ENCODE data around the gene MATCAP1. TPM values are rescaled to one million over a fixed set of nuclear protein-coding genes. Genes with fewer than 3 reads are reported as not detected.

Gene MATCAP1
- total RNA-seq, 4 donors from 2014 or later: 10.1 to 36.9 (median 12.5) TPM

GRCh38 chr16:67199808-67200198 lies 16.0 kb upstream of the MATCAP1 start:
- TF ChIP-seq, protein P1, sequence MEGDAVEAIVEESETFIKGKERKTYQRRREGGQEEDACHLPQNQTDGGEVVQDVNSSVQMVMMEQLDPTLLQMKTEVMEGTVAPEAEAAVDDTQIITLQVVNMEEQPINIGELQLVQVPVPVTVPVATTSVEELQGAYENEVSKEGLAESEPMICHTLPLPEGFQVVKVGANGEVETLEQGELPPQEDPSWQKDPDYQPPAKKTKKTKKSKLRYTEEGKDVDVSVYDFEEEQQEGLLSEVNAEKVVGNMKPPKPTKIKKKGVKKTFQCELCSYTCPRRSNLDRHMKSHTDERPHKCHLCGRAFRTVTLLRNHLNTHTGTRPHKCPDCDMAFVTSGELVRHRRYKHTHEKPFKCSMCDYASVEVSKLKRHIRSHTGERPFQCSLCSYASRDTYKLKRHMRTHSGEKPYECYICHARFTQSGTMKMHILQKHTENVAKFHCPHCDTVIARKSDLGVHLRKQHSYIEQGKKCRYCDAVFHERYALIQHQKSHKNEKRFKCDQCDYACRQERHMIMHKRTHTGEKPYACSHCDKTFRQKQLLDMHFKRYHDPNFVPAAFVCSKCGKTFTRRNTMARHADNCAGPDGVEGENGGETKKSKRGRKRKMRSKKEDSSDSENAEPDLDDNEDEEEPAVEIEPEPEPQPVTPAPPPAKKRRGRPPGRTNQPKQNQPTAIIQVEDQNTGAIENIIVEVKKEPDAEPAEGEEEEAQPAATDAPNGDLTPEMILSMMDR (IDR thresholded peaks at IDR 0.05; ENCODE audit: low read depth): no peak

GRCh38 chr16:67199011-67199807 lies 15.4 kb upstream of the MATCAP1 start, which contains the start of gene ELMO3:
Gene ELMO3, plus strand, starts transcription at chr16:67199131. Its CDS starts 196 bp downstream, at chr16:67199327.
- TF ChIP-seq, protein P1 (IDR thresholded peaks at IDR 0.05; ENCODE audit: low read depth): no peak

- TF ChIP-seq, protein P1 (IDR thresholded peaks at IDR 0.05; ENCODE audit: low read depth): no peak
These were observed 14.5 kb upstream of the MATCAP1 start for GRCh38 chr16:67198238-67198734.

GRCh38 chr16:67197704-67198103 lies 13.9 kb upstream of the MATCAP1 start:
- TF ChIP-seq, protein P1 (IDR thresholded peaks at IDR 0.05; ENCODE audit: low read depth): no peak

DNA sequence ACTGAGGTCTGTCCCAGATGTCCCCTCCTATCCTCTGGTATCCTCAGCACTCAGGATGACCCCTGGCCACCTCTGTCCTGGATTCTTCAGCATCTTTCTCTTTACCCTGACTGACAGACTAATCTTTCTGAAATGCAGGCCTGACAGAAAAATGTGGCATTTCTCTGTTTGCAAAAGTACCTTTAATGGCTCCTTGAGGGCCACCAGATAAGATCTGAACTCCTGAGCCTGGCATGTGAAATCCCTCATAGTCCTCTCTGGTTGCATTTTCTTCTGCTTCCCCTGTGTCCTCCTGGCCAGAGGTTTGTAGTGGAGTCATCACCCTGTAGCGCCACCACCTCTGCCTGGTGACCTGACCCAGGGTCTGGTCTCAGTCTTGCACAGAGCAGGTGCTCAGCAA lies 13.1 kb upstream of the MATCAP1 start:
- TF ChIP-seq, protein P1 (IDR thresholded peaks at IDR 0.05; ENCODE audit: low read depth): no peak

DNA sequence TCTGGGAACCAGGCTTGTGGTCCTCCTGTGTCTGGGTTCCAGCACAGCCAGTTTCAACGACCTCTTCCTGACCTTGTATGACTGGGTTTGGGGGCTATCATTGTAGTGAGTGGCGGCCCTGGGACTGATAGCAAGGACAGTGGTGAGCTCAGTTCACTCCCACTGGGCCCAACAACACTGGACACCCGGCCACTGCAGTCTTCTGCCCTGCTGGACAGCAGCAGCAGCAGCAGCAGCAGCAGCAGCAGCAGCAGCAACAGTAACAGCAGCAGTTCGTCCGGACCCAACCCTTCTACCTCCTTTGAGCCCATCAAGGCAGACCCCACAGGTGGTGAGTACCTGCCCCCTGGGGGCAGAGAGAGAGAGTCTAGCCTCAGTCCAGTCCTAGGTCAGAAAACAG lies 11.9 kb upstream of the MATCAP1 start:
- TF ChIP-seq, protein P1 (IDR thresholded peaks at IDR 0.05; ENCODE audit: low read depth): no peak

DNA sequence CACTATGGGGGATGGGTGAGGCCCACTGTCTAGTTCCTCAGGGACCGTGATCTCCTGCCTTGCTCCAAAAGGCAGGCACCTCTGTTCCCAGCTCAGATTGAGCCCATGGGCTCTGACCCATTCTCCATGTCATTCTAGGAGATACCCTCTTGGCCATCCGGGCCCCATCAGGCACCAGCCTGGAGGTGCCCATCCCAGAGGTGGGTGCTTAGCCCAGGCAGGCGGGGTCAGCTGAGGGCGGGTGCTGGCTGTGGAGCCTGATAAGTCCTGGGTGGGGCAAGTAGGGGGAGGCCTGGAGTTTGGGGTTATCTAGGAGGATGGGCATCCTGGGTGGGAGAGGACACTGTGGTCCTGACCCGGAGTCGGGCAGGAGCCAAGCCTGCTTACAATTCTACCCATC lies 10.5 kb upstream of the MATCAP1 start:
- TF ChIP-seq, protein P1 (IDR thresholded peaks at IDR 0.05; ENCODE audit: low read depth): no peak

Data from subcutaneous adipose tissue (tissue), 4 donors.